Inflammatory macrophage treated with lipopolysaccharide for 4 hours (primary cell): ENCODE results near the gene OCSTAMP.

Experiments
- DNase-seq: peaks from one replicate; pipeline ENCODE4 v3.0.0-alpha.2; 2020

Gene OCSTAMP

DNA sequence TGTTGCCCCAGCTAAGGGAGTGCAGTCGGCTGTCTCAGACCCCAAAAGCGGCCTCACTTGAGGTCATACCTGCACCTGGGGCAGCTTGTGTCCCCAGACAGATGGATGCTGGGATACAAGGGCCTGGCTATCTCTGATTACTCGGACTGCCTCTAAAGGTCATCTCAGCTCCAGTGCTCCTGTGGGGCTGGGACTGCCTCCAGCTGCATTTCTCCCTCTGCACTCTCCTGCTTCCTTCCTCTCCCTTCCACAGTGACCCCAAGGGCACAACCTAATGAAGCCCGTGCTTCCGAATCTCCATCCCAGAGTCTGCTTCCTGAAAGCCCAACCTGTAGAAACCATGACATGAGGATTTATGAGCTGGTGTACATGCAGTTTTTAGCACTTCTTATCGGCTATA, 22.8 kb upstream of the OCSTAMP start:
- no peak for DNase-seq

DNA sequence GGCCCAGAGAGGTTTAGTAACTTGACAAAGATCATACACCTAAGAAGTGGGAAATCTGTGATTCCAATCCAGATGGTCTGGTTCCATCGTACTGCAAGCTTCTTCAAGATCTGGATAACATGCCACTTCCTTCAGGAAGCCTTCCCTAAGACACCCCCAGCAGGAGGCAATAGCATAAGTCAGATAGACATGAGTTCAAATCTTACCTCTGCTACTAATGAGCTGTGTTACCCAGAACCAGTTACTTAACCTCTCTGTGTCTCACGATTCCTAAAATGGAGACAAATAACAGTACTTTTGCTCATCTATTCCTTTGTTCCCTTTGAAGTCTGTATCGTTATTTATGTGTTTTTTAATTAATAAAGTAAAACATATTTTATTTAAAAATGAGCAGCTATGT, 22.3 kb upstream of the OCSTAMP start:
- no peak for DNase-seq

- DNase-seq: no peak
These were observed 21.7 kb upstream of the OCSTAMP start for GRCh38 chr20:46572153-46572552.

- DNase-seq: no peak
These were observed 21.0 kb upstream of the OCSTAMP start for GRCh38 chr20:46571418-46571817.

GRCh38 chr20:46570956-46571355, 20.5 kb upstream of the OCSTAMP start:
- peak; percentile 21 for DNase-seq

DNA sequence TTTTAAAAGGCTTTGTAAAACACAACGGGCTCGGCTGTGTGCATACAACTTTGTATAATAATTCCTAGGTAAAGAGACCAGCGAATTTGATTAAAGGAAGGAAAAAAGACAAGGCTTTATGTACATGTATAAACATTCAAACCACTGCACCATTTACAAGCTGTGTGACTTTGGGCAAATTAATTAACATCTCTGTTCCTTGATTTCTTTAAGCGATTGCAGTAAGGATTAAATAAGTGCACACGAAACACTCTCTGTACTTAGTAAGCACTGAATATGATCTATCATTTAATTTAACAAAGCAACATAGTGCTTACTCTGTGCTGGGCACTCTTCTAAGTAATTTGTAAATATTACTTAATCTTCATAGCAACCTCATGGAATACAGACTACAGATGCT, 19.5 kb upstream of the OCSTAMP start:
- no peak for DNase-seq

- DNase-seq: peak; percentile 47
These were observed 18.2 kb upstream of the OCSTAMP start for GRCh38 chr20:46568570-46569129.

- no peak for DNase-seq
These were observed 15.7 kb upstream of the OCSTAMP start for GRCh38 chr20:46566125-46566524.

GRCh38 chr20:46564241-46564957, 13.9 kb upstream of the OCSTAMP start:
- no peak for DNase-seq

- DNase-seq: no peak
These were observed 13.4 kb upstream of the OCSTAMP start for GRCh38 chr20:46563860-46564221.

DNA sequence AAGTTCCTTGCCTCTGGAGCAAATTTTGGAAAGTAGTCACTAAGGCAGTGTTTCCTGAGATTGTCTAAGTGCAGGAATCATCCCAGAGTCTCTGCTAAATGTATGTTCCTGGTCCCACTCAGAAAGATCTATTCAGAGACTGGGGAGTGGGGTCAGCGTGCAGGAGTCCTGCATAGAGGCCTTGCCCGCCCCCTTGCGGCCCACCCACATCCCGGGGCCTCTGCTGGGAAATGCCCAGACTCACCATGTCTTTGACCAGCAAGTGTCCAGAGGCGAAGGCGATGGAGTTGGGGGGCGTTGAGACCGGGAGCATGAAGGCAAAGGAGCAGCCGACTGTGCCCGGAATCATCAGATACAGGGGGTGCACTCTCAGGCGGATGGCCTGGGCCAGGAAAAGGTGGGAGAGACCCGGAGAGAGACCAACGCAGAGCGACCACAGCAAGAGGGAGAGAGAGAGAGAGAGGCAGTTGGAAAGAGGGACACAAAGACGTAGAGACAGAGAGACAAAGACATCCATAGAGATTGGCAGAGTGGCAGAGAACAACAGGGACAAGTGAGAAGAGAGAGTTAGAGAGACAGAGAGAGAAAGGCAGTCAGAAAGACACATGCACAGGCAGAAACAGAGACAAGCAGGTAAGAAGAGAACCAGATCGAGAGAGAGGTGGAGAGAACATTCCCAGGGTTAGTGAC, 12.9 kb upstream of the OCSTAMP start:
- DNase-seq: no peak

DNA sequence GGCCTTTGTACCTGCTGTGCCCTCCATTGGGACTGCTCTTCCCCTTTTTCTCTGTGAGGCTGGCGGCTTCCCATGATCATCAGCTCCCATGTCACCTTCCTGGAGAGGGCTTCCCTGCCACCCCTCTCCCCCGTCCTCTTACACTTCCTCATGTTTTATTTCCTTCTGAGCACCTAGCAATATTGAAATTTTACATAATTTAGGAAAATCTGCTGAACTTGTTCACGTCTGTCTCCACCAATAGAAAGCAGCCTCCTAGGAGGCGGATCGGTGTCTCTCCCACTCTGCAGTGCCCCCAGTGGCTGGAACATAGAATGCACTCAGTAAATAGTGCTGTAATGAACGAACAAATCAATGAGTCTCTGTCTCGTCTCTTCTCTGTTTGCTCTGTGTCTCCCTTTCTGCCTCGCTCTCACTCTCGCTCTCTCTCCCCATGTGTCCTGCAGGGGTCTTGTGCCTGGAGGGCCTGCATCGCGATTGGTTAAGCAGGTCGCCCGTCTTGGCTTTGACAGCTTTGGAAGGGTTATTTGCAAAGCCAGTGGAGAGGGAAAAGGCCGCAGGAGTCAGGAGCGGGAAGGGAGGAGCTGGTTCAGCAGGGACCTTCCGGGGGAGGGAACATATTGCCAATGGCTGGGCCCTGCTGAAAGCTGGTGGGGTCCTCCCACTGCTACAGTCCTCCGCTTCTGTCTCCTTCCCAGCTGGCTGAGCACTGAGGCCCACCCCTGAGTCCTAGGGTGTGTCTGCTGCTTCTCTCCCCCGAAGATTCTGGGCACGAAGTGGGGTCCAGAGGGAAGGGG, 12.1 kb upstream of the OCSTAMP start:
- peak; percentile 79 for DNase-seq

- DNase-seq: no peak
These were observed 11.5 kb upstream of the OCSTAMP start for GRCh38 chr20:46562009-46562372.

DNA sequence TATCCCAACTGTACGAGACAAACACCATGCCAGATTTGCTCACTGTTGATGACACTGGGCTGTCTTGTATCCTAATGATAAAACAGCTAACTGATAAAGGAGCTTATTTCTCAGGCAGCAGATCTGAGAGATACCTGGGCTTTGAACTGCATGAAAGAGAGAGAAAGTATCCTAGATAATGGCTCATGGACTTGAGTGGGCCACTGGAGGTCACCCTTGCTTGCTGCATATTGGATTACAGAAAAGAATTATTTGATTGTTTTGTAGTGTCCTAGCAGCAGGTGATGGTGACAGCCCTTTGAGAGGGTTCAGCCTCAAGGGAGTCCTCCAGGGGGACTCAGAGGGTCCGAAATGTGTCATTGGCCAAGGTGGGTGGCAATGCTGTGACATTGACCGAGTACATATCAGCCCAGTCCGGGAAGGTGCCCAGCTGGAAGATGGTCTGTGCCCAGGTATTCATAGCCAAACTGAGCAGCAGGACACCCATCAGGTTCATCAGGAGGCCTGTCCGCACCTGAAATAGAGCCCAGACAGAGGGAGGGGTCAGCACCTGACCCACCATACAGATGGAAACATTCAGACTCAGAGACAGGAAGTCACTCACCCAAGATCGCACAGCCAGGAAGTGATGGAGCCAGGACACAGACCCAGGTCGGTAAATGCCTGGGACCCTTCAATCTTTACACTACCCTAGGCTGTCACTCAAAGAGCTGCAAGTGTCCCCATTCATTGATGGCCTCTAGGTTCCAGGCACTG, 9.4 kb upstream of the OCSTAMP start:
- DNase-seq: no peak

DNA sequence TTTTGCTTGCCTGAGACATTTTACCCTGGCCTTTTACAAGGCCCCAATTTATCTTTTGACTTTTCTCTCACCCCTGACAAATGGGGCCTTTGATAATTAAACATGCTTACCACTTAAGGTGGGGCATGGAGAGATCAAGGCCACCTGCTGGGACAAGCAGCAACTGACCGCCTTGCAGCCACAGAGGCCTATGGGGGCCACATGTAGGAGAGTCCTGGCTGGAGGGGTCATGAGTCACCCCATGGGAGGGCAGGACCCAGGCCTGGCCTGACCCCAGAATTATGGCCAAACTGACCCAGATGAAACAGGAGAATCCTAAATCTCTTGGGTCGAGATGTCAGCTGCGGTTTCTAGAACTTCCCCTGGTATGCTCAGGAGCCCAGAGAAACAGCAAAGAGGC, 8.5 kb upstream of the OCSTAMP start:
- DNase-seq: no peak

DNA sequence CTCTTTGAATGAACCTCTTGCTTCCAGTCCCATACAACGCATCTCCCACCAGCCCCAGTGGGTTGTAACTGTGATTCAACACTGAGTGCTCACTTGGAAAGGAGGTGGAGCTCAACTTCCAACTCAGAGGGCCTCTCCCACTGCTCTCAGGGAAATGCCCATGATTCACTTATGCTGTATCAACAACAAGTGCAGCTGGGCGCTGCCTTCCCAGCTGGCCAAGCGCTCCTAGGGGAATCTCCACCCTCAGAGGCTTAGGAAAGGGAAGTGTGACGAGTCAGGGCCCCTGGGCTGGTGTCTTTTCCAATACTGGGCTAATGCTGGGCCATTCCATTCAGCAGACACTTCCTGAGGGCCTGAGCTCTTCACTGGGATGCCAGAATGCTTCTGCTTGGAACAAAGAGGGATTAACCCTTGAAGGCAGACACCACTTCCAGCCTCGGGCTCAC, 8.1 kb upstream of the OCSTAMP start:
- peak; percentile 96 for DNase-seq

DNA sequence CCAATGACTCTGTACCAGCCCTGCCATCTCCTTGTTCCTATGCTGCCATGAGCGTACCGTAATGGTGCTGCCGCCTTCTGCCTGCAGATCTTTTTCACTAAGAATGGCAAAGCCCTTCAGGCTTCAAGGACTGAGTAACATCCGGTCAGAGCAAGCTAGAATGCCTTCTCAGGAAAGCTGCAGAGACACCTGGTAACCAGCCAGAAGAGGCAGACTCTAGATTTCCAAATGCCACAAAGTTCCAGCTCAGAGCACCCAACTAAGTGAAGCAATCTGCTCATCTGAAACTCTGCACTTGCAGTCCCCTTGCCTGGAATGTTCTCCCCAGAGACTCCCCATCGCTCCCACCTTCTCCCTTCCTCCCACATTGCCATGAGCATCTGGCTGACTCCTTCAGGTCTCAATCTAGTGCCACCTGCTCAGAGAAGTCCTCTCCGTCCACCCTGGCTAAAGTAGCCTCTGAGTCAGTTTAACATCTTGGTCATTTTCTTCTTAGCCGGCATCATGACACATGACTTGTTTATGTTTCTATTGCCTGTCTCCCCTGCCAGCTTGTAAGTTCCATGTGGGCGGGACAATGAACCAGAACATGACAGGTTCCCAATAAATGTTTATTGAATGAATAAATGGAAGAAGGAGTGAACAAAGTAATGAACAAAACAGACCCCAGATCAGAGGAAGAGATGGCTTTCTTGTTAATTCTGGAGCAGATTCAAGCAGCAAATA, 6.9 kb upstream of the OCSTAMP start:
- DNase-seq: peak; percentile 81

DNA sequence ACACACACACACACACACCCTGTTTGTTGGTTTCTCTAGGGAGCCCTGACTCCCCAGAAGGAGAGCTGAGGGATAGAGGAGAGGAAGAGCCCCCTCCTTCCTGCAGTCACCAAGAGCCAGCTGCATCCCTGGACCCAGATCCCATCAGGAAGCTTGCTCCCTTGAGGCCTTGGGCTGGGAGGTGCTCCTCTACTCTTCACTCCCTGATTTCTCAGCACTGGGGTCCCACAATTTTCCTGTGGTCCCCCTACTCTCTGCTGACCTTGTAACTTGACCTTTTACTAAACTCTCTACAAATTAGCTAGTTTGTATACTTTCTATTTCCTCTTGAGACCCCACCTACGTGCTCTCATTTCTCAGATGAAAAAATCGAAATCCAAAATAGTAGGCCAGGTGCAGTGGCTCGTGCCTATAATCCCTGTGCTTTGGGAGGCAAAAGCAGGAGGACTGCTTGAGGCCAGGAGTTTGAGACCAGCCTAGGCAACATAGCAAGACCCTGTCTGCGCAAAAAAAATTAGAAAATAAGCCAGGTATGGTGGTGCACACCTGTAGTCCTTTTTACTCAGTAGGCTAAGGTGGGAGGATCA, 5.0 kb upstream of the OCSTAMP start:
- no peak for DNase-seq

DNA sequence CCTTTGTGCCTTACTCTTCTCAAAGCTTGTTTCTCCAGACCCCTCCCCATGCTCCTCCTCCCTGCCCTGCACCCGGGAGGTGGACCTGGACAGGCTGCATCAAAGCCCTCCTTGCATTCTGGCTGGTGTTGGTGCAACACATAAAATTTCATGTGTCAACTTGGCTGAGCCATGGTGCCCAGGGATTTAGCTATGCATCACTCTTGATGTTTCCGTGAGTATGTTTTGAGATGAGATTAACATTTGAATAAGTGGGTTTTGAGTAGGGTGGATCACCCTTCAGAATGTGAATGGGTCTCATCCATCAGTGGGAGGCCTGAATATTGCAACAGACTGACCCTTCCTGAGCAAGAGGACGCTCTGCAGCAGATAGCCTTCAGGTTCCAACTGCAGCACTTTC, 4.4 kb upstream of the OCSTAMP start:
- no peak for DNase-seq

GRCh38 chr20:46553926-46554325, 3.5 kb upstream of the OCSTAMP start:
- peak; percentile 65 for DNase-seq
